ENCODE data around the gene CDH23. TPM values are rescaled to one million over a fixed set of nuclear protein-coding genes. Genes with fewer than 3 reads are reported as not detected.
A peak's percentile ranks its signal among the peaks of the same experiment; 100 is the strongest.

Gene CDH23
- total and polyA plus RNA-seq, 4 experiments from 2014 or later = 1.8 to 5.4 (median 3.6) TPM

- Histone ChIP-seq H3K4me1 (ENCODE audit: insufficient read depth, low read length) (no peaks in the 10 kb centered on the region), H3K9me3 (ENCODE audit: control insufficient read depth in 1 of 2, low read length in 2 of 2) (no peaks in the 10 kb centered on the region), H3K36me3 (ENCODE audit: insufficient read depth, low read length) (no peaks in the 10 kb centered on the region), H3K4me3 (ENCODE audit: low read length in 2 of 2) (no peak overlapping the region), H3K27ac (ENCODE audit: low read depth, low read length) (no peak overlapping the region), H3K27me3 (ENCODE audit: insufficient read depth, low read length) (no peaks in the 10 kb centered on the region)
- no peaks in the 10 kb centered on the region for H3K27me3 Mint-ChIP-seq
- DNase-seq = no peak
- CTCF ChIA-PET (ENCODE audit: partially characterized antibody) = no interaction called here
- intact Hi-C loops (cut with micrococcal nuclease) = no loop called here
- no peak overlapping the region for H3K27ac Mint-ChIP-seq
- H3K4me1 Mint-ChIP-seq = no peaks in the 10 kb centered on the region
- POLR2A ChIA-PET (ENCODE audit: partially characterized antibody) = no interaction called here
- peaks cover 0 to 2% (median 0%) of the 10 kb centered on the region in 8 donors for H3K9me3 Mint-ChIP-seq
- H3K4me3 Mint-ChIP-seq = no peak overlapping the region
- H3K36me3 Mint-ChIP-seq = no peaks in the 10 kb centered on the region
These were observed 70.4 kb downstream of the CDH23 start for GRCh38 chr10:71467161-71467560.

DNA sequence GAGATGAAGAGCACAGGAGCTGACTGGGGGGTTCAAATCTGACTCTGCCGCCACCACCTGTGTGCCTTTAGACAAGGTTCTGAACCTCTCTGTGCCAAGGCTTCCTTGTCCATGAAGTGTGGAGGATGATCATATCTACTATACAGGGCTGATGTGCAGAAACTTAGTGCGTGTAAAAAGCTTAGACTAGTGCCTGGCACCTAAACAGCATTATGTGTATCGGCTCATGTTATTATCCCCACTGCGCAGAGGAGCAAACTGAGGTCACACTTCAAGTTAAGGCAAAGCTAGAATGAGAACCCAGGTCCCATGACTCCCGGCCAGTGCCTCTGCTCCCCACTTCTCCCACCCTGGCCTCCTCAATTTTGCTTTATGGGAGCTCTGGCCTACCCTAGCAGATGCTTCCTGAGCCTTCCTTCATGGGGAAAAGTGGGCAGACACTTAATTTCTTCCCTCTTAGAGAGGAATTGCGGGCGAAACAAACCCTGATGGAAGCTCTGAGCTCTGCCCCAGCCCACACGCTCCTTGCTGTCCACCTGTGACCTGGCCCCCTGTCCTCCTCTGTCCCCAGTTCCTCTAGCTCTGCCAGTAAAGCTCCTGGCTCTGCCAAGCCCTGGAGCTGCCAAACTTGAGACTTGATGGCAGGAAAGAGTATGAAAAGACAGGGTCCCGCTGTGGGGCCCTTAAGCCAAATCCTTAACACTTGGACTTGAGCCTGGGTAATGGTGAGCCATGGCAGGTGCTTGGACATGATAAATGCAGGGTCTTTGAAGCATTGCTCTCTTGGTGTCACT, 71.0 kb downstream of the CDH23 start:
- Histone ChIP-seq H3K4me1 (ENCODE audit: insufficient read depth, low read length) (no peaks in the 10 kb centered on the region), H3K27ac (ENCODE audit: low read depth, low read length) (no peak overlapping the region), H3K4me3 (ENCODE audit: low read length in 2 of 2) (no peak overlapping the region), H3K9me3 (ENCODE audit: control insufficient read depth in 1 of 2, low read length in 2 of 2) (no peaks in the 10 kb centered on the region), H3K36me3 (ENCODE audit: insufficient read depth, low read length) (no peaks in the 10 kb centered on the region), H3K27me3 (ENCODE audit: insufficient read depth, low read length) (no peaks in the 10 kb centered on the region)
- no peaks in the 10 kb centered on the region for H3K4me1 Mint-ChIP-seq
- POLR2A ChIA-PET (ENCODE audit: partially characterized antibody) = no interaction called here
- H3K36me3 Mint-ChIP-seq = no peaks in the 10 kb centered on the region
- CTCF ChIA-PET (ENCODE audit: partially characterized antibody) = no interaction called here
- H3K27ac Mint-ChIP-seq = no peak overlapping the region
- no peaks in the 10 kb centered on the region for H3K27me3 Mint-ChIP-seq
- DNase-seq = no peak
- H3K4me3 Mint-ChIP-seq = no peak overlapping the region
- intact Hi-C loops (cut with micrococcal nuclease) = no loop called here
- peaks cover 0 to 2% (median 0%) of the 10 kb centered on the region in 8 donors for H3K9me3 Mint-ChIP-seq

DNA sequence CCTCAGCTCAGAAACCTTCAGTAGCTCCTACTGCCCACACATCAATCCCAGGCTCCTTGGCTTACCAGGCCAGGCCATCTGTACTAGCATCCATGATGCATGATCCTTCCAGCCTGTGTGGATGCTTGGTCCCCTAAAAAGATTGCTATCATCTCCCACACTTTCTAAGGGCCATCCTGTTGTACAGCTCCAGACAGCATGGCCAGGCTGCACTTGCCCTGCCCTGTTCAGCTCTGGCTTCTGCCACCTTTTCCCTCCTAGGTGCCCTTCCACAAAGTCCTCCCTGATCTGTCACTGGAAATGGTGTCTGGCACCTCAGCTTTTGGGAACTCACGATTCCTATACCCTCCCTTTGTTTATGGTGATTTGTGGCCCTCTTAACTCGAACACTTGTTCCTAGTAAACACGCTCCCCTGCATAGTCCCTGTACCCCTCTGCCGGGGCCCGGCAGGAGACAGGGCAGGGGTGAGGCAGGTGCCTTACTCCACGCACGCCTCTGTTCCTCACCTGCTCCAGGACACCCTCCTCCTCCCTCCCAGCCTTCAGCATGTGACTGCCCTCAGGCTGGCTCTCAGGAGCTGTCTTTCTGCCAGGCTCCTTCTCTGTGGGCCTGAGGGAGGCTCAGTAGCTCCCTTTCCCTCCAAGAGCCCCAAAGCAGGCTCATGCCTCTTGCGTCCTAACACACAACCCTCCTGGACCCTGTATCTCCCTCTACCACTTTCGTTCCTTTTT, 71.8 kb downstream of the CDH23 start:
- H3K4me3 ChIP-seq (ENCODE audit: low read length in 2 of 2) = no peak overlapping the region
- H3K27ac ChIP-seq (ENCODE audit: low read depth, low read length) = no peak overlapping the region
- no peaks in the 10 kb centered on the region for H3K9me3 ChIP-seq (ENCODE audit: control insufficient read depth in 1 of 2, low read length in 2 of 2)
- Mint-ChIP-seq H3K9me3 (peaks cover 0 to 1% (median 0%) of the 10 kb centered on the region in 8 donors), H3K4me1 (no peaks in the 10 kb centered on the region), H3K27me3 (no peaks in the 10 kb centered on the region), H3K36me3 (no peaks in the 10 kb centered on the region), H3K27ac (peak overlapping the region in 2 of 7 donors; percentile 3 to 42), H3K4me3 (no peak overlapping the region)
- no peak for DNase-seq
- no peaks in the 10 kb centered on the region for H3K27me3 ChIP-seq (ENCODE audit: insufficient read depth, low read length)
- H3K4me1 ChIP-seq (ENCODE audit: insufficient read depth, low read length) = no peaks in the 10 kb centered on the region
- intact Hi-C loops (cut with micrococcal nuclease) = no loop called here
- POLR2A ChIA-PET (ENCODE audit: partially characterized antibody) = no interaction called here
- no peaks in the 10 kb centered on the region for H3K36me3 ChIP-seq (ENCODE audit: insufficient read depth, low read length)
- CTCF ChIA-PET (ENCODE audit: partially characterized antibody) = no interaction called here

DNA sequence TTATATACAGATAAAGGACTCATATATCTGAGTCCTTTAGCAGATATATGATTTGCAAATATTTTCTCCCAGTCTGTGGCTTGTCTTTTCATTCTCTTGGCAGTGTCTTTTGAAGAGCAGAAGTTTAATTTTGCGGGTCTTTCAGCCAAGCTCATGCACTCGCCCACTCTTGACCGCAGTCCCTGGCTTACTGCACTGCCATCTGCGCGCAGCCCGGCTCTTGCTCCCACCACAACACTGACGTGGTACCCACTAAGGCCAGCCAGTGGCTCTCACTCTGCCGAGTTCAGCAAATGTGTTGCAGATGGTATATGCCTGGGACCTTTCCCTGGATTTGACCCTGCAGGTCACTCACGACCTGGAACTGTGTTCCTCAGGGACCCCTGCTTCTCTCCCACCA, 74.3 kb downstream of the CDH23 start:
- ChIA-PET POLR2A (ENCODE audit: partially characterized antibody) (no interaction called here), CTCF (ENCODE audit: partially characterized antibody) (no interaction called here)
- intact Hi-C loops (cut with micrococcal nuclease) = no loop called here
- Histone ChIP-seq H3K27me3 (ENCODE audit: insufficient read depth, low read length) (no peaks in the 10 kb centered on the region), H3K4me3 (ENCODE audit: low read length in 2 of 2) (no peak overlapping the region), H3K36me3 (ENCODE audit: insufficient read depth, low read length) (no peaks in the 10 kb centered on the region), H3K27ac (ENCODE audit: low read depth, low read length) (no peak overlapping the region), H3K9me3 (ENCODE audit: control insufficient read depth in 1 of 2, low read length in 2 of 2) (no peaks in the 10 kb centered on the region), H3K4me1 (ENCODE audit: insufficient read depth, low read length) (no peaks in the 10 kb centered on the region)
- Mint-ChIP-seq H3K36me3 (no peaks in the 10 kb centered on the region), H3K4me1 (no peaks in the 10 kb centered on the region), H3K27ac (no peak overlapping the region), H3K4me3 (no peak overlapping the region), H3K9me3 (no peaks in the 10 kb centered on the region), H3K27me3 (peaks cover 0 to 2% of the 10 kb centered on the region in 2 donors)
- DNase-seq = no peak

- Histone ChIP-seq H3K9me3 (ENCODE audit: control insufficient read depth in 1 of 2, low read length in 2 of 2) (no peaks in the 10 kb centered on the region), H3K36me3 (ENCODE audit: insufficient read depth, low read length) (no peaks in the 10 kb centered on the region), H3K27me3 (ENCODE audit: insufficient read depth, low read length) (no peaks in the 10 kb centered on the region), H3K4me3 (ENCODE audit: low read length in 2 of 2) (no peak overlapping the region), H3K27ac (ENCODE audit: low read depth, low read length) (no peak overlapping the region), H3K4me1 (ENCODE audit: insufficient read depth, low read length) (no peaks in the 10 kb centered on the region)
- ChIA-PET CTCF (ENCODE audit: partially characterized antibody) (no interaction called here), POLR2A (ENCODE audit: partially characterized antibody) (no interaction called here)
- Mint-ChIP-seq H3K4me1 (no peaks in the 10 kb centered on the region), H3K9me3 (no peaks in the 10 kb centered on the region), H3K27ac (no peak overlapping the region), H3K36me3 (no peaks in the 10 kb centered on the region), H3K4me3 (no peak overlapping the region), H3K27me3 (peaks cover 0 to 2% of the 10 kb centered on the region in 2 donors)
- no peak for DNase-seq
- intact Hi-C loops (cut with micrococcal nuclease) = no loop called here
These were observed 75.2 kb downstream of the CDH23 start for GRCh38 chr10:71471957-71472365.

DNA sequence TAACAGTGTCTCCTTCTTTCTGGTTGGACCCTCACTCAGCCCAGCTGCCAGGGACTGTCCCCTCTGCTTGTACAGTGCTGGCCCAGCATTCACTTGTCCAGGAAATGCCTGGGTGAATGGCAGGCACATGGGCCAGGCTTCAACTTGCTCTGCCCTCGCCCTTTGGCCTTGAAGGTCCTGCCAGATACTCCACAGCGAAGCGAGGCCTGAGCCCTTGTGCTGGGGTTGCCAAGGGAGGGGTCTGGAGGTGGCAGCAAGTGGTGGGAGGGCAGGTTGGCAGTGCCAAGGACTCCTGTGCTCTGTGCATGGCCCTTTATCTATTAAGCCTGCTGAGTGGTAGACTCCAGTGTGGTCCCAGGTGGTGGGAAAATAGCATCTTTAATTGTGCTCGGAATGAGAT, 75.7 kb downstream of the CDH23 start:
- H3K27ac Mint-ChIP-seq = no peak overlapping the region
- H3K4me1 ChIP-seq (ENCODE audit: insufficient read depth, low read length) = no peaks in the 10 kb centered on the region
- H3K9me3 ChIP-seq (ENCODE audit: control insufficient read depth in 1 of 2, low read length in 2 of 2) = no peaks in the 10 kb centered on the region
- no peaks in the 10 kb centered on the region for H3K36me3 ChIP-seq (ENCODE audit: insufficient read depth, low read length)
- H3K27ac ChIP-seq (ENCODE audit: low read depth, low read length) = no peak overlapping the region
- no peaks in the 10 kb centered on the region for H3K36me3 Mint-ChIP-seq
- no peak for DNase-seq
- no peak overlapping the region for H3K4me3 ChIP-seq (ENCODE audit: low read length in 2 of 2)
- H3K27me3 Mint-ChIP-seq = peaks cover 1 to 3% of the 10 kb centered on the region in 2 donors
- POLR2A ChIA-PET (ENCODE audit: partially characterized antibody) = no interaction called here
- H3K4me1 Mint-ChIP-seq = no peaks in the 10 kb centered on the region
- no peaks in the 10 kb centered on the region for H3K27me3 ChIP-seq (ENCODE audit: insufficient read depth, low read length)
- H3K4me3 Mint-ChIP-seq = peak overlapping the region in 1 of 8 donors; percentile 17
- intact Hi-C loops (cut with micrococcal nuclease) = no loop called here
- CTCF ChIA-PET (ENCODE audit: partially characterized antibody) = no interaction called here
- H3K9me3 Mint-ChIP-seq = no peaks in the 10 kb centered on the region

DNA sequence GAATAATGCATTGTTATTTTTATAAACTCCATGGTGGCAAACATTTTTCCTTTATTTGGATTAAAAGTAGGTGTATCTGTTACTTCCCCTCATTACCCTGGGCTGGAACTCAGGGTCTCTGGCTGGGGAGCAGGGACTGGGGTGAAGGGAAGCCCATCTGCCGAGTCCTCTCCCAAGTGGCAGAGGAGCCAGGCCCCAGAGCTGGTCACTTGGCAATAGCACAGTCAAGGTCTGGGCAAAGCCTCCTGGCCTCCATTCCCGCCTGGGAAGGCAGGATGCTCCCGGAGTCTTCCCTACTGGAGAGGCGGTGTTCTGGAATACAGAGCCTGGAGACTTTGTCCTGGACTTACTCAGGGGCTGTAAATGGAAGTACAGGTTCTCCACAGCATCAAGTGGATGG, 76.2 kb downstream of the CDH23 start:
- Mint-ChIP-seq H3K9me3 (no peaks in the 10 kb centered on the region), H3K4me1 (no peaks in the 10 kb centered on the region), H3K4me3 (no peak overlapping the region), H3K27me3 (peaks cover 5 to 6% of the 10 kb centered on the region in 2 donors), H3K27ac (no peak overlapping the region), H3K36me3 (no peaks in the 10 kb centered on the region)
- H3K9me3 ChIP-seq (ENCODE audit: control insufficient read depth in 1 of 2, low read length in 2 of 2) = no peaks in the 10 kb centered on the region
- H3K4me3 ChIP-seq (ENCODE audit: low read length in 2 of 2) = no peak overlapping the region
- no peak for DNase-seq
- POLR2A ChIA-PET (ENCODE audit: partially characterized antibody) = no interaction called here
- H3K36me3 ChIP-seq (ENCODE audit: insufficient read depth, low read length) = no peaks in the 10 kb centered on the region
- H3K4me1 ChIP-seq (ENCODE audit: insufficient read depth, low read length) = no peaks in the 10 kb centered on the region
- H3K27me3 ChIP-seq (ENCODE audit: insufficient read depth, low read length) = no peaks in the 10 kb centered on the region
- intact Hi-C loops (cut with micrococcal nuclease) = no loop called here
- H3K27ac ChIP-seq (ENCODE audit: low read depth, low read length) = no peak overlapping the region
- CTCF ChIA-PET (ENCODE audit: partially characterized antibody) = no interaction called here

Data from CD4-positive, alpha-beta memory T cell (primary cell).